ENCODE data around the gene WDR20.
A peak's percentile ranks its signal among the peaks of the same experiment; 100 is the strongest.

Gene WDR20

DNA sequence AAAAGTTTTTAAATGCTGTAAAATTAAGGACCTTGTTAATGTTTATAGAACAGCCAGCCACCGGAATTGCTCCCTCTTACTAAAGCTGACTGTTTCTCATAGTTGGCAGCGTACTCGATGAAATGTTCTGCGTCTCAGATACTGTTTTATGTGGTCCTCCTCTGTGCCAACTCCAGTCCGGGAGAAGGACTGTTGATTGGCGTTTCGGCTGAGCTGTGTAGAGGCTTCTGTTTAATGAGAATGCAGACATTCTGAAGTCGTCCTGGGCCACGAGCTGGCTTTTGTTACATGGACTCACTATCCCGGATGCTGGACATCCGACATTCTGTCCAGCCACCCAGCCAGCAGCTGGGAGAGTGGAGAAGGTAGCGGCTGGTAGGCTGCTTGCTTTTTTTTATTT lies 75.4 kb downstream of the WDR20 start:
- TF ChIP-seq, protein P1, sequence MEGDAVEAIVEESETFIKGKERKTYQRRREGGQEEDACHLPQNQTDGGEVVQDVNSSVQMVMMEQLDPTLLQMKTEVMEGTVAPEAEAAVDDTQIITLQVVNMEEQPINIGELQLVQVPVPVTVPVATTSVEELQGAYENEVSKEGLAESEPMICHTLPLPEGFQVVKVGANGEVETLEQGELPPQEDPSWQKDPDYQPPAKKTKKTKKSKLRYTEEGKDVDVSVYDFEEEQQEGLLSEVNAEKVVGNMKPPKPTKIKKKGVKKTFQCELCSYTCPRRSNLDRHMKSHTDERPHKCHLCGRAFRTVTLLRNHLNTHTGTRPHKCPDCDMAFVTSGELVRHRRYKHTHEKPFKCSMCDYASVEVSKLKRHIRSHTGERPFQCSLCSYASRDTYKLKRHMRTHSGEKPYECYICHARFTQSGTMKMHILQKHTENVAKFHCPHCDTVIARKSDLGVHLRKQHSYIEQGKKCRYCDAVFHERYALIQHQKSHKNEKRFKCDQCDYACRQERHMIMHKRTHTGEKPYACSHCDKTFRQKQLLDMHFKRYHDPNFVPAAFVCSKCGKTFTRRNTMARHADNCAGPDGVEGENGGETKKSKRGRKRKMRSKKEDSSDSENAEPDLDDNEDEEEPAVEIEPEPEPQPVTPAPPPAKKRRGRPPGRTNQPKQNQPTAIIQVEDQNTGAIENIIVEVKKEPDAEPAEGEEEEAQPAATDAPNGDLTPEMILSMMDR (IDR thresholded peaks at IDR 0.05; ENCODE audit: extremely low read depth, missing control alignments), result no peak
- no peak for DNase-seq (ENCODE audit: low spot score)

DNA sequence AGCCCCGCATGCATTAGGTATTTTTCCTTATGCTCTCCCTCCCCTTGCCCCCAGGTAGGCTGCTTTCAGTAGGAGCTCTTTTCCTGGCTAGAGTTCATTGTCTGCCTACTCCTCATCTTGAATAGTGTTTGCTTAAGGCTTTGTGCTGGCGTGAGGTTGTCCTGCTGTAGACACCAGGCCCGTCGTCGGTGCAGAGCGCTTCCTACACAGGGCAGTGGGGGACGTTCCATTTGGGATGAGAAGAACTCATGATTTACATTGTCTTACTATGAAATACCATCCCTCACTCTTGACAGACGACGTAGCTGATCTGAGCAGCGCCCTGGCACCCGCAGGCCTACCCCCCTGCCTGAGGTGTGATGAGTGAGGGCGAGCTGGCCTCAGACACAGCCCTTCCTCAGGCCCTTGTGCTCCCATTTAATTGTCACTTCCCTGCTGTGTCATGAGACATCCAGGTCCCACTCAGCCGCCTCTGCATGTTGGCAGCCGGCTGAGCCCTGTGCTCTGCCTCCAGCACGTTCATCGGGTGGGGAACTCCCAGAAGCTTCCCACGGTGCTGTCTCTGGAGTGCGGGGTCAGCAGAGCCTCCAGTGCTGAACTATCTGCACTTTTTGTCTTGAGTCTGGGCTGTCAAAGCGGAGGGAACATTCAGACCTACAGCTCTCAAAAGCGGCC lies 76.0 kb downstream of the WDR20 start:
- TF ChIP-seq, protein P1 (IDR thresholded peaks at IDR 0.05; ENCODE audit: extremely low read depth, missing control alignments), result no peak
- DNase-seq (ENCODE audit: low spot score), result no peak

DNA sequence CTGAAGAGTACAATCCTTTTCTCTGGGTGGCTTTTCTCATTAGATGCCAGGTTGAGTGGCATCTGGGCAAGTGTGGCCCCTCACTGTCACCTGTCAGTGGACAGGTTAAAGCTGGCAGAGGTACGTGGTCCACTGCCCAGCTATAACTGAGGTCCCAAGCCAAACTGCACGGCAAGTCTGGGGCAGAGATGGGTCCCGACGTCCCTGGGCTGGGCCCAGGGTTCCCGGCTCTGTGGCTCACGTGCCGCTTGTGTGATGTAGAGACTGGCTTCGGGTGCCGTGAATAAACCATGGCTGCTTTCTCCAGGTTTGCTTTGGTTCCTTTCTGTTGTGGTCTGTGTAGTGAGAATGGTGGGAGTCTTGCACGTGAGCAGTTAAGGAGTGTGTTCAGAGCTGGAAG lies 77.7 kb downstream of the WDR20 start:
- TF ChIP-seq, protein P1 (IDR thresholded peaks at IDR 0.05; ENCODE audit: extremely low read depth, missing control alignments), result no peak

DNA sequence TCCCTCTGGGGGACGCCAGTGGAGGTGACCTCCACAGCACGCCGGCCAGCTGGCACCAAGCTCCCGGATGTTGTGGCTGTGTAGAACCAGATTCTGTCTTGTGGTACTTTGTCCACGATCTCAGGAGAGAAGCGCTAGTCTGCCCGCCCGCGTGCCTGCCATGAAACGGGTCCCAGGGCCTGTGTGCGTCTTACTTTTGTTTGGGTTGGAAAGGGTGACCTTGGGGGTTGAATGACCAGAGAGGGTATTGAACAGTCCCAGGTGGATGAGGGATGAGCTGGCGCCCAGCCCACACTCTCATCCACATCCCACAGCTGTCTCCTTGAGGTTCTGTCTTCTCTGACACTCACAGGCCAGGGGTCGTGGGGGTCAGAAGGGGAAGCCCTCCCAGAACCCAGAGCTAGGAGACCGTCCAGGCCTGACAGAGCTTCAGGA lies 78.3 kb downstream of the WDR20 start:
- TF ChIP-seq, protein P1 (IDR thresholded peaks at IDR 0.05; ENCODE audit: extremely low read depth, missing control alignments), result no peak

More for the DNA sequence above, 77.7 kb downstream of the WDR20 start:
- DNase-seq (ENCODE audit: low spot score), result no peak

DNA sequence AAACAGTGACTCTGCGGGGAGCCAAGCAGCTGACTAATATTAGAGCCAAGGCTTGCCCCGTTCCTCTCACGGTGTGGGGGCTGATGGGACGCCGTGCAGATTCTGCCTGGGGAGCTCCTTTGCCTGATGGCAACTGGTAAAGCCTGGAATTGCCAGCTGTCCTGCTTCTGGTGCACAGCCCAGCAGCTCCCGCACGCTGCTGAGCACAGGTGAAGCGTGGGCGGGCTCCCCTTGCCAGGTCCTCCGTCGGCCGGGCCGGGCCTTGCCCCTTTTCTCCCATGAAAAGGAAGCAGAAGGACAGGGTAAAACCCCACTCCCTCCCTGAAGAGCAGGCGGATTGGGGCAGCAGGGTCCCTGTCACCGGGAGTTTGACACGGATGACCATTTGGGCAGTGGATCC lies 79.0 kb downstream of the WDR20 start:
- TF ChIP-seq, protein P1 (IDR thresholded peaks at IDR 0.05; ENCODE audit: extremely low read depth, missing control alignments), result no peak
- no peak for DNase-seq (ENCODE audit: low spot score)

More for the DNA sequence above, 78.3 kb downstream of the WDR20 start:
- DNase-seq (ENCODE audit: low spot score), result no peak

DNA sequence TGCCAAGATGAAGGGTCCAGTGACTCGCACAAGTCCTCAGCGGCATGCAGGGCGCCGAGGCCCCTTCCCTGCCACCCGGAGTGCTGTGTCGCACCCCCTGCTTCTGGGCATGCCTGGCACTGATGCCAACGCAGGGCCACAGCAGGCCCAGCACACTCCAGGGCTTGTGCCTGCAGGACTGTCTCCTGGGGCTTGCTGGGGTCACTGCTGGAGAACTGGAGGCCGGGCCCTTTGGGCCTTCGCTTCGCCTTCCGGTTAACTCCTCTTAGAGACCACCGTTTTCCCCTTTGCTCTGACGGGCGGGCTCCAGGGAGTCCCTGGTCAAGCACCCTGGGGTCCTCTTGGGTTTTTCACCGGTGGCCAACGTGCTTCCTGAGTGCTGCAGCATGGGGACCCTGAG lies 79.6 kb downstream of the WDR20 start:
- TF ChIP-seq, protein P1 (IDR thresholded peaks at IDR 0.05; ENCODE audit: extremely low read depth, missing control alignments), result no peak
- DNase-seq (ENCODE audit: low spot score), result no peak

DNA sequence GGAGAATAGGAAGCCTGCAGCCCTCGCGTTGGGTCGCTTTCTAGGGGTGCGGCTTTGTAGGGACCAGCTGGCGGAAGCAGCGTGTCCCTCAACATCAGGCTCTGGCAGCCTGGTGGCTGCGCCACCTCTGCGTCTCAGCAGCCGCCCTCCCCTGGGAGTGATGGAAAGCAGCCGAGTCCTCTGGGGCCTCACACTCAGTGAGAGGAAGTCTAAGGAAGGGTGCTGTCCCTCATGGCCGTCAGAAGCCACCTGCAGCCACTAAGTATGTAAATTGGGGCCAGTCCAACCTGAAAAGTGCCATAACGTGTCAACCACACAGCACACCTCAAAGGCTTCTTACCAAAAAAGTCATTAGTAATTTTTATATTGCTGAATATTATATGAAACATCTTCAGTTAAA lies 80.3 kb downstream of the WDR20 start:
- TF ChIP-seq, protein P1 (IDR thresholded peaks at IDR 0.05; ENCODE audit: extremely low read depth, missing control alignments), result no peak
- peak; percentile 91 for DNase-seq (ENCODE audit: low spot score)

All from GM20000 (cell line).